GM21825 (cell line): ENCODE data around the gene PRKN.
"Not testable (repeated sequence)": the region's sequence is repeated elsewhere in the genome, so short reads cannot be mapped to it uniquely, and the experiment has no call there.

Experiments used
- ATAC-seq: cut with Tn5 transposase; IDR thresholded peaks from one replicate; pipeline ENCODE4 v1.9.1; 2021; ENCODE audit warnings: mild to moderate bottlenecking, moderate library complexity; ENCODE audit not compliant: unreplicated experiment

Gene PRKN

GRCh38 chr6:162679681-162680080 lies 47.9 kb downstream of the PRKN start:
- no peak for ATAC-seq

GRCh38 chr6:162678896-162679295 lies 48.7 kb downstream of the PRKN start:
- ATAC-seq, result not testable (repeated sequence)

- no peak for ATAC-seq
These were observed 52.1 kb downstream of the PRKN start for GRCh38 chr6:162675503-162675902.

- ATAC-seq, result no peak
These were observed 53.1 kb downstream of the PRKN start for GRCh38 chr6:162674452-162674851.

- ATAC-seq, result no peak
These were observed 55.9 kb downstream of the PRKN start for GRCh38 chr6:162671580-162672165.

- no peak for ATAC-seq
These were observed 57.2 kb downstream of the PRKN start for GRCh38 chr6:162670345-162670744.

- no peak for ATAC-seq
These were observed 61.3 kb downstream of the PRKN start for GRCh38 chr6:162666246-162666645.

- ATAC-seq, result no peak
These were observed 73.8 kb downstream of the PRKN start for GRCh38 chr6:162653808-162654207.

- ATAC-seq, result no peak
These were observed 76.1 kb downstream of the PRKN start for GRCh38 chr6:162651505-162651904.

GRCh38 chr6:162649271-162649670 lies 78.3 kb downstream of the PRKN start:
- ATAC-seq, result no peak

GRCh38 chr6:162644153-162644552 lies 83.4 kb downstream of the PRKN start:
- no peak for ATAC-seq

GRCh38 chr6:162640756-162641155 lies 86.8 kb downstream of the PRKN start:
- ATAC-seq, result no peak

- no peak for ATAC-seq
These were observed 87.6 kb downstream of the PRKN start for GRCh38 chr6:162639951-162640350.

- no peak for ATAC-seq
These were observed 88.5 kb downstream of the PRKN start for GRCh38 chr6:162638931-162639574.

GRCh38 chr6:162637317-162637716 lies 90.2 kb downstream of the PRKN start:
- ATAC-seq, result no peak

GRCh38 chr6:162636167-162636566 lies 91.4 kb downstream of the PRKN start:
- no peak for ATAC-seq

GRCh38 chr6:162631546-162631945 lies 96.0 kb downstream of the PRKN start:
- no peak for ATAC-seq

- ATAC-seq, result no peak
These were observed 97.5 kb downstream of the PRKN start for GRCh38 chr6:162630069-162630468.

- ATAC-seq, result no peak
These were observed 99.7 kb downstream of the PRKN start for GRCh38 chr6:162627825-162628224.

- ATAC-seq, result no peak
These were observed 100.2 kb downstream of the PRKN start for GRCh38 chr6:162627362-162627761.

GRCh38 chr6:162626869-162627268 lies 100.7 kb downstream of the PRKN start:
- no peak for ATAC-seq

- ATAC-seq, result no peak
These were observed 101.6 kb downstream of the PRKN start for GRCh38 chr6:162625846-162626540.
